ENCODE measurements around the gene UGT1A6. TPM values are rescaled to one million over a fixed set of nuclear protein-coding genes. Genes with fewer than 3 reads are reported as not detected.

Gene UGT1A6
- polyA plus RNA-seq, 3 donors, result 3.6 to 6.2 (median 4.5) TPM

DNA sequence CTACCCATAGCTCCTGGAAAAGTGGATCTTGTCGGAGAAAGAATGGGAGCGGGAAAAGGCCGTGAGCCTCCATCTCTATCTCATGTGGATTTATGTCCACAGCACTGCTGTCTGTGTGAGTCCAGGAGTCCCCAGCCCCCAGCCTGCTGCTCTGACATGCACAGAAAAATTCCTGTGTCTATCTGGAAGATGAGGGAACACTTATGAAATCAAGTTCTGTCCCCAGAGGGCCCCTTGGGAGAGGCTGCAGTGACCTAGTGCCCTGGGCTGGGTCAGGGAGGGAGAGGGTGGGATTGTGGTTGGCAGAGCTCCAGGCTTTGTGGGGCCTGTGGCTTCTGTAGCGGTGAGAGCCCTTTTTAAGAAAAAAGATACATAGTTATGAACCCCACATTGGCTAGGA, 124.1 kb downstream of the UGT1A6 start:
- no peak for DNase-seq (ENCODE audit: low read depth in 3 of 3, low spot score in 2 of 3)

DNA sequence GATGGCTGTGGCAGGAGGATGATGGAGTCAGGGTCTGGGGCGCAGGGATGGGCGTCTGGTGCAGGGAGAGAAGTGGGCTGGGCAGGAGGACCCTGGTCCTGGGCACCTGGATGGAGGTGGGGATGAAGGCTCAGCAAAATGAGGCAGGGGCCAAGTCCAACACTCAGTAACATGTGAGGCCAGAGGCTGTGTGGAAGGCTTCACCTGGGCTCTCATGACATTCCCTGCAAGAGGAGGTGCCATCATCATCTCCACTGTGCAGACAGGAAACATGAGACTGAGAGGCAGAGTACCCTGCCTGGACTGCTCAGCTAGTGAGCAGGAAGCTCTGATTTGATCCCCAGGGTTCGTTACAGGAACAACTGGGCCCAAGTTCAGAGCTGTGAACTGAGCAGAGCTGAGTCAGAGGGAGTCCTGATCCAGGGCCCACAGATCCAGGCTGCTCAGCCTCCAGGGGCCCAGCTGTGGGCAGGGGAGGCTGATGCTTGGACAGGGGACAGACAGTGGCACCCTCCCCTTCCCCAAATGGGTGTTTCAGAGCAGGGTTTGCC, 124.7 kb downstream of the UGT1A6 start:
- no peak for DNase-seq (ENCODE audit: low read depth in 3 of 3, low spot score in 2 of 3)

DNA sequence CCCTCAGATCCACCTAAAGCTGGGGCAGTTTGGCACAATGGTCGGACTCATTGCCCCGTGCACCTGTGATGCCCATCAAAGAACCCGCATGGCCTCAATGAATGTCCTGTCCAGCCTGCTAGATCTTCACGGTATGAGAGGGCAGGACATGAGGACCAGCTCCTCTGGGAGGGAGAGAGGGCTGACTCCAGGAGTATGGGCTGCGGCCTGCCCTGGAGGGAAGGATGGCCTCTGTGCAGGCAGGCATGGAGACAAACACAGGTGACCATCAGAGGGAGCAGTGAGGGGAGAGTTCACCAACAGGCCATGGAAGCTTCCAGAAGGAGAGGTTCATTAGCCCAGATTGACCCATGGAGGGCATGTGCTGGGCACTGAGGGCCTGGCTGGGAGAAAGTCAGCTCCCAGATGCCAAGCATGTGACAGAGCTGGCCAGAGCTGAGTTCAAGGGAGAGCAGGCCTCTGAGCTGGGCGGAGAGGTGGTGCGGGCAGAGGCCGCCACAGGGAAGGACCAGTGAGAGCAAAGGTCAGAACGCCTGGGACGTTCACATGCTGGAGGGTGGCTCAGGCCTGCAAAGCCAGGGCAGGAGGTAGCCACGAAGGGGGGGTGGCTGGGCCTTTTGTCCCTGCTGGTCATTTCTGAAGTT, 125.4 kb downstream of the UGT1A6 start:
- no peak for DNase-seq (ENCODE audit: low read depth in 3 of 3, low spot score in 2 of 3)

DNA sequence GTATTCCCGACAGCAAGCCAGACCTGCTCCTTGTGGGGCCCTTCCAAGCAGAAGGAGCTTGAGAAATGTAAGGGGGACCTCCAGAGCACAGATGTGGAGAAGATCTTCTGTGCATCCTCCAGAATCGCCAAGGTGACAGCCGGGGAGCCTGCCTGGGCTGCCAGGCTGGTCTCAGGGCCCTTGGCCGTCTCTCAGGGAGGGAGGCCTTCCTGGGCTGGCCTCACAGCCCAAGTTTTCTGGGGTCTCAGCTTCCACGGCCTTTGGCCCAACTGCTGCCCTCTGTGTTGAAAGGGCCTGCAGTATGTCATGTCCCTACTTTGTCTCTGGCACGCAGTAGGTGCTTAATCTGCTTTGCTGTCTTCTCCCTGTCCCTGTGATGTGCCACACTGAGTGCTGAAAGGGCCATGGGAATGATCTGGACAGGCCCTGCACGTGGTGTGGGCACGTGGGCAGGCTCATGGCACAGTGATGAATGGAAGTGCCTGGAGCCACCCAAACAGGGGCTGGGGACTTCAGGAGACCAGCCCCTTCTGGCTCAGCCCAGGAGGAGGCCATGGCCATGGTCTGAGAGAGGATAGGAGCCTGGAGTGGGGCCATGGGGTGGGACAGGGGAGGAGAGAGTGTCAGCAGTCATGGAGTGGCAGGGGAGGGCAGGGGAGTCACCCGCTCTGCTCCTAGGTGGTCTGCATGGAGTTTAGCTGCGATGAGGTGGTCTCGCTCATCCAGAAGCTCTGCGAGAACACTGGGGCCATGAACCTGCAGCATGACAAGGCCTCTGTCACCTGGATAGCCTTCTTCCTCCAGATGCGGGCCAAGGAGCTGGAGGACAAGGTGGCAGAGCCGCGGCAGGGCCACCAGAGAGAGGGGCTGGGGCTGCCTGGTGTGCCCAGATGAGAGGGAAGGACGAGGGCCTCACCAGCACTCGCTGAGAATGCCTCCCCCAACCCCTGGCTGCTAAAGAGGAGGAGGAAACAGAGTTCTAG, 126.2 kb downstream of the UGT1A6 start:
- DNase-seq (ENCODE audit: low read depth in 3 of 3, low spot score in 2 of 3), result no peak

DNA sequence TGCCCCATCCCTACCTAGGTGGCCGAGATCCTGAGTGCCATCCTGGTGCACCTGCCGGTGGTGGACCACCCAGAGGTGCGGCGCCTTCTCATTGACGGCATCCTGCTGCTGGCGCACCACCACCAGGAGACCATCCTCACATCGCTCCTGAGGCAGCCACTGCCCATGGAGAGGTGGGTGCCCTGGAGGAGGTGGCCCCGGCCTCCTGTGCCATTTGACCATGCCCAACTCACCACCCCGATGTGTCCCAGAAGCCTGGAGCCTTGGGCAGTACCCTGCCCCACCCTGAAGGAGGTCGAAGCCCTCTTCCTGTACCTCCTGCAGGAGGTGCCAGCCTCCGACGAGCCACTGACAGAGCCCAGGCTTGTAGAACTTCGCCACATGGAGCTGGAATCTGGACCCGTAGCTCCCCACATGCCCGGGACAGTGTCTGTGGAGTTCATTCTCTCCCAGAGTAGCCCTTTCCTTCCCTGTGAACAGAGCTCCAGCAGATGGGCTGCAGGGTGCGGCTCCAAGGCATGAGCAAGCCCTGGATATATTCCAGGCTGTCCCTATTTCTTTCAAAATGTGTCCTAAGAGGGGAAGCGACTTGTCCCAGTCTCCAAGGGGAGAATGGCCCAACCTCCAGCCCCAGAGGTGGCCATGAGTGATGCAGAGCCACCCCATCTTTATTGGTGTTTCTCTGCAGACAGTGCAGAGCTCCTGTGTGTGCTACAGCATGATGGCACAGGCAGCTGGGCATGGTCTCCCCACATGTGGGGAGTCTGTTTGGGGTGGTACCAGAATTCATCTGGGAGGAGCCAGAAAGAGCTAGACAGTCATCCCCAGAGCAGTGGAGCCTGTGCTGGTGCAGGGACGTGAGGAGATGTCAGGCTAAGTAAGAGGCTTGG, 127.4 kb downstream of the UGT1A6 start:
- DNase-seq (ENCODE audit: low read depth in 3 of 3, low spot score in 2 of 3), result no peak

DNA sequence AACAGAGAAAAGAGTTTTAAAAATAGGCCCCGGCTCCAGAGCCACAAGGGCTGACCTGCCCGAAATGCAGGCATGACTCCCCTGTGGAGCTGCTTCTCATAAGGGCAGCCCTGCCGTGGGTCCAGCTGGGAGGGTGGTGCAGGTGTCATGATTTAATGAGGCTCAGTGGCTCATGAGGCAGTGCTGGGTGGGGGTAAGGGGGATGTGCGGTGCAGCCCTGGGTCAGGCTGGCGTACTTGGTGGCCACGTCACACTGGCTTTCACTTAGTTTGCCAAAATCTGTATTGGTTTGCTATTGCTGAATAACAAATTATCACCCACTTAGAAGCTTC, 128.1 kb downstream of the UGT1A6 start:
- DNase-seq (ENCODE audit: low read depth in 3 of 3, low spot score in 2 of 3), result no peak

DNA sequence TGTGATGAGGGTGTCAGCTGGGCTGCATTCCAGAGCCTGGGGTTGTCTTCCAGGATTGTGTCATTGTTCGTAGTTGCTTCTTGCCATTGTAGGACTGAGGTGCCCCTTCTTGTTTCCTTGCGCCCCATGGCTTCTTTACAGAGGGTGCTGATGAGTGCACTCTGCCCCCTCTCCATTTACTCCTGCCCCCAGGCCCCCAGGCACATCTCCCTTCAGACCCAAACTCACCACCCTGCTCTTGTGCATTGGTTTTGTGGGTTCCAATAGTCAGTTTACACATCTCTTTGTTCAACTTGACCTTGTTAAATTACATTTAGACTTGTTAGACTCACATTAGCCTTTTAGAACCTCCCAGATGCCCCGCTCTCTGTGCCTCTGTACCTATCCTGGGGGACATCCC, 128.5 kb downstream of the UGT1A6 start:
- no peak for DNase-seq (ENCODE audit: low read depth in 3 of 3, low spot score in 2 of 3)

DNA sequence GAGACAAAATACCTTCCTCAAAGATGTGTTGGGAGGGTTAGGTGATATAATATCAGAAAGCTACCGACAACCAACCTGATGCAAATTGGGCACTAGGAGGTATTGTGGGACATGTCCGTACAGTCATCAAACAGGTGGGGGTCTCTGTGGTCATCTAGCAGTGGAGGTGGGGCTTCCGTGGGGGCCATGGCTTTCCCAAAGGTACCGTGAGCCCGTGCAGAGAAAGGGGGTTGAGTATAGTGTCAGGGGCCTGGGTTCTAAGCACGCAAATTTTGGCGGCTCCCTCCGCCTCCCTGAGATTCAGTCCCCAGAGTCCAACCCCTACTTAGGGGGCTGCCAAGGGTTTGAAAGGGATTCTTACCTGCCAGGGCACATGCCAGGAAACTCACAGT, 129.0 kb downstream of the UGT1A6 start:
- no peak for DNase-seq (ENCODE audit: low read depth in 3 of 3, low spot score in 2 of 3)

DNA sequence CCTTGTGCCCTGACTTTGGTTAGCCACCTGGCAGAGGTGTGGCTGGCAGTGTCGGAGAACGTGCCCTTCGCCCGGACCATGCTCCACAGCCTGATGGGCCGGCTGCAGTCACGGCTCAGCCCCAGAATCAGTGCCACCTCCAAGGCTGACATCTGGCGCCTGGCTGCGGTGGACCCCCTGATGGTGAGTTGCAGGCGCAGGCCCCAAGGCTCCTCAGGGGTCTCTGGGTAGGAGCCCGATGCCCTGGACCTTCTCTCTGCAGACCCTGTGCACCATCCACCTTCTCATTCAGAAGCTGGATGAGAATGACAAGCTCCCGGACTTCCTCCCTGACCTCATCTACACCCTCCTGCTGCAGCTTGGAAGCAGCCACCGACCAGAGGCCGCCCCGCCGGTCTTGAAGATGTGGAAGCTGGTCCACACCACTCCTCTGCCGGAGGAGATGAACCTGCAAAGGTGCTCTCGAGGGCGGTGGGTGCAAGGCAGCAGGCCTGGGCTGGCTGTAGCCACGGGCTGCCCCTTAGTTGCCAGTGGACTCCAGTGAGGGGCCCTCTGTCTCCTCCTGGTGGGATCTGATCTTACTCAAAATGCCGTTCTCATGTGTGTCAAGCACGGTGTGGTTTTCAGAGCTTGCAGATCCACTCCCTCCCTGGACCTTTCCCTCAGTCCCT, 129.5 kb downstream of the UGT1A6 start:
- no peak for DNase-seq (ENCODE audit: low read depth in 3 of 3, low spot score in 2 of 3)

Other genes with a start within 250 kb of the UGT1A6 start
- gene USP40, start 126.1 kb upstream of the UGT1A6 start, polyA plus RNA-seq (ENCODE audit: insufficient read length in 3 of 3), result 10 to 100 TPM; 40.8 to 48.6 (median 41.5) TPM
- gene UGT1A8, start 75.3 kb upstream of the UGT1A6 start, polyA plus RNA-seq (ENCODE audit: insufficient read length in 3 of 3), result under 1 TPM in 1 of 3 donors, not detected in 2; 0.07 TPM
- not detected for gene UGT1A10, start 56.4 kb upstream of the UGT1A6 start, polyA plus RNA-seq (ENCODE audit: insufficient read length in 3 of 3)
- gene UGT1A9, start 21.0 kb upstream of the UGT1A6 start, polyA plus RNA-seq (ENCODE audit: insufficient read length in 3 of 3), result 1 to 10 TPM; 4.3 to 7.6 (median 6.9) TPM
- gene UGT1A7, start 11.0 kb upstream of the UGT1A6 start, polyA plus RNA-seq (ENCODE audit: insufficient read length in 3 of 3), result not detected
- gene UGT1A5, start 20.0 kb downstream of the UGT1A6 start, polyA plus RNA-seq (ENCODE audit: insufficient read length in 3 of 3), result not detected
- gene UGT1A4, start 25.8 kb downstream of the UGT1A6 start, polyA plus RNA-seq (ENCODE audit: insufficient read length in 3 of 3), result not detected
- not detected for gene UGT1A3, start 36.2 kb downstream of the UGT1A6 start, polyA plus RNA-seq (ENCODE audit: insufficient read length in 3 of 3)
- gene UGT1A1, start 67.4 kb downstream of the UGT1A6 start, polyA plus RNA-seq (ENCODE audit: insufficient read length in 3 of 3), result under 1 TPM; 0.06 to 0.18 (median 0.13) TPM
- gene MROH2A, start 85.4 kb downstream of the UGT1A6 start, polyA plus RNA-seq (ENCODE audit: insufficient read length in 3 of 3), result under 1 TPM; 0.16 to 0.24 (median 0.22) TPM
- gene HJURP, start 161.6 kb downstream of the UGT1A6 start, polyA plus RNA-seq (ENCODE audit: insufficient read length in 3 of 3), result 10 to 100 TPM; 18.6 to 24.1 (median 22.6) TPM
- gene TRPM8, start 224.5 kb downstream of the UGT1A6 start, polyA plus RNA-seq (ENCODE audit: insufficient read length in 3 of 3), result under 1 TPM in 2 of 3 donors, not detected in 1; 0.06 to 0.08 TPM